ENCODE results near the gene MCEE. TPM values are rescaled to one million over a fixed set of nuclear protein-coding genes. Genes with fewer than 3 reads are reported as not detected.

MCEE gene
- total RNA-seq, 4 donors from 2014 or later: 19.0 to 45.2 (median 33.3) TPM

DNA sequence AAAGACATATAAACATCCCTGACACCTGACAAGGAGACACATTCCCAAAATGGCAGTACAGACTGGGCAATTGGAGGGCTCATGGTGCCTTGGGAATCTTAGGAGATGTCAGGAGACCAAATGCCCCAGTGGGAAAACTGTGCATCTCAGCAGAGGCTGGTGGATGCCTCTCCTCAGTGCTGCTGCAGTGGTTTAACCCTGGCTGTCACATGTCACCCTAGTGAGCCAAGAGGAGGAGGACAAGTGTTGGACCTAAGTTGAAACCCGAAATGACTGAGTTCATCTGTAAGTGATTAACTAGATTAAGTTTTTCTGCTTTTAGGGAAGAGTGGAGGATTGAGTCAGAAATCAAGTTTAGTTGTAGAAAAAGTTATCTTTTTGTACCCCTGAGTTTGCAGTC, 66.8 kb downstream of the MCEE start:
- intact Hi-C loops (cut with DNase I; ENCODE audit: low total_unique reads): no loop called here
- 25 to 29% methylated on average over 1 of the region's 1 CpG for whole genome bisulfite sequencing, 2 donors
- no peak overlapping the region for H3K4me3 ChIP-seq (ENCODE audit: low read depth, poor library complexity, severe bottlenecking)
- DNase-seq (ENCODE audit: low spot score in 2 of 2): peak in 1 of 2 donors; percentile 68
- TF ChIP-seq, protein P1, sequence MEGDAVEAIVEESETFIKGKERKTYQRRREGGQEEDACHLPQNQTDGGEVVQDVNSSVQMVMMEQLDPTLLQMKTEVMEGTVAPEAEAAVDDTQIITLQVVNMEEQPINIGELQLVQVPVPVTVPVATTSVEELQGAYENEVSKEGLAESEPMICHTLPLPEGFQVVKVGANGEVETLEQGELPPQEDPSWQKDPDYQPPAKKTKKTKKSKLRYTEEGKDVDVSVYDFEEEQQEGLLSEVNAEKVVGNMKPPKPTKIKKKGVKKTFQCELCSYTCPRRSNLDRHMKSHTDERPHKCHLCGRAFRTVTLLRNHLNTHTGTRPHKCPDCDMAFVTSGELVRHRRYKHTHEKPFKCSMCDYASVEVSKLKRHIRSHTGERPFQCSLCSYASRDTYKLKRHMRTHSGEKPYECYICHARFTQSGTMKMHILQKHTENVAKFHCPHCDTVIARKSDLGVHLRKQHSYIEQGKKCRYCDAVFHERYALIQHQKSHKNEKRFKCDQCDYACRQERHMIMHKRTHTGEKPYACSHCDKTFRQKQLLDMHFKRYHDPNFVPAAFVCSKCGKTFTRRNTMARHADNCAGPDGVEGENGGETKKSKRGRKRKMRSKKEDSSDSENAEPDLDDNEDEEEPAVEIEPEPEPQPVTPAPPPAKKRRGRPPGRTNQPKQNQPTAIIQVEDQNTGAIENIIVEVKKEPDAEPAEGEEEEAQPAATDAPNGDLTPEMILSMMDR (IDR thresholded peaks at IDR 0.05): no peak
- no peak for TF ChIP-seq POLR2A (IDR thresholded peaks at IDR 0.05)

GRCh38 chr2:71060871-71061270, 69.2 kb downstream of the MCEE start:
- peak in 1 of 2 donors; percentile 87 for DNase-seq (ENCODE audit: low spot score in 2 of 2)
- WGBS, 2 donors: 15 to 27% methylated on average over 3 of the region's 3 CpGs
- intact Hi-C loops (cut with DNase I; ENCODE audit: low total_unique reads): no loop called here
- TF ChIP-seq, protein P1 (IDR thresholded peaks at IDR 0.05): no peak
- TF ChIP-seq POLR2A (IDR thresholded peaks at IDR 0.05): no peak
- H3K4me3 ChIP-seq (ENCODE audit: low read depth, poor library complexity, severe bottlenecking): no peak overlapping the region

GRCh38 chr2:71060211-71060610, 69.8 kb downstream of the MCEE start:
- TF ChIP-seq POLR2A (IDR thresholded peaks at IDR 0.05): no peak
- TF ChIP-seq, protein P1 (IDR thresholded peaks at IDR 0.05): no peak
- no peak for DNase-seq (ENCODE audit: low spot score in 2 of 2)
- no peak overlapping the region for H3K4me3 ChIP-seq (ENCODE audit: low read depth, poor library complexity, severe bottlenecking)
- 75 to 80% methylated on average over 2 of the region's 2 CpGs for WGBS, 2 donors
- intact Hi-C loops (cut with DNase I; ENCODE audit: low total_unique reads): no loop called here

Other genes with a start within 250 kb of the MCEE start
- gene VAX2, start 229.7 kb downstream of the MCEE start, total RNA-seq: 1 to 10 TPM in 3 of 4 donors, not detected in 1; 1.7 to 6.4 (median 4.3) TPM
- gene ATP6V1B1, start 194.3 kb downstream of the MCEE start, total RNA-seq: 100 to 1,000 TPM in 1 of 4 donors, 10 to 100 TPM in 2, 1 to 10 TPM in 1; 7.3 to 110 (median 55.0) TPM
- 1 to 10 TPM in 1 of 4 donors, under 1 TPM in 2, not detected in 1; 0.27 to 1.3 (median 0.84) TPM for gene ANKRD53, start 151.6 kb downstream of the MCEE start, total RNA-seq
- gene TEX261, start 135.4 kb downstream of the MCEE start, total RNA-seq: 10 to 100 TPM; 12.5 to 24.9 (median 20.7) TPM
- 100 to 1,000 TPM in 2 of 4 donors, 10 to 100 TPM in 2; 89.9 to 130 (median 104) TPM for gene NAGK, start 61.6 kb downstream of the MCEE start, total RNA-seq
- gene MPHOSPH10, start 405 bp upstream of the MCEE start, total RNA-seq: 10 to 100 TPM; 19.0 to 28.1 (median 21.8) TPM
- gene PAIP2B, start 96.9 kb upstream of the MCEE start, total RNA-seq: 10 to 100 TPM; 20.1 to 29.8 (median 23.1) TPM
- 100 to 1,000 TPM in 3 of 4 donors, 10 to 100 TPM in 1; 94.9 to 114 (median 109) TPM for gene ZNF638, start 201.6 kb upstream of the MCEE start, total RNA-seq

Measured in lower leg skin (tissue), 4 donors.